Natural killer cell (primary cell): ENCODE data around the gene GALNTL6. TPM values are rescaled to one million over a fixed set of nuclear protein-coding genes. Genes with fewer than 3 reads are reported as not detected.

ENCODE experiments used
- ATAC-seq, 3 donors: fragments of 150-1000 bp in 2 of 3; fragments of 200-7000 bp in 1 of 3; cut with Tn5 transposase; 1 replicate in 1 of 3; 2 replicates in 2 of 3; pipeline ENCODE4 v1.10.0; 2021; ENCODE audit warnings: mild to moderate bottlenecking in 2 of 3, moderate library complexity in 2 of 3
- DNase-seq, 2 donors: peaks; one replicate each; pipeline versions ENCODE4 v3.0.0 to v3.0.0-alpha.2; 2013 to 2021; ENCODE audit warnings: mixed read lengths in 1 of 2
- H3K27ac ChIP-seq: one replicate; pipeline ENCODE4 v1.5.1; 2013; ENCODE audit warnings: mild to moderate bottlenecking, low read length
- H3K27me3 ChIP-seq: one replicate; pipeline ENCODE4 v1.6.1; 2013; ENCODE audit warnings: low read length; ENCODE audit not compliant: control insufficient read depth, insufficient read depth
- H3K36me3 ChIP-seq: one replicate; pipeline ENCODE4 v1.6.1; 2013; ENCODE audit warnings: low read length; ENCODE audit not compliant: control insufficient read depth, insufficient read depth
- H3K4me1 ChIP-seq: one replicate; pipeline ENCODE4 v1.6.1; 2013; ENCODE audit warnings: low read length; ENCODE audit not compliant: control insufficient read depth, insufficient read depth
- H3K4me3 ChIP-seq: one replicate; pipeline ENCODE4 v1.5.1; 2013; ENCODE audit warnings: low read length
- H3K9me3 ChIP-seq: one replicate; pipeline ENCODE4 v1.6.1; 2013; ENCODE audit warnings: low read length; ENCODE audit not compliant: control insufficient read depth, insufficient read depth
- H3K27ac Mint-ChIP-seq, 2 donors: one replicate each; pipeline ENCODE4 v1.8.0; 2022; ENCODE audit warnings: mild to moderate bottlenecking in 2 of 2, mixed read lengths in 2 of 2, moderate library complexity in 1 of 2
- H3K27me3 Mint-ChIP-seq, 2 donors: one replicate each; pipeline ENCODE4 v1.8.0; 2022; ENCODE audit warnings: low read depth in 2 of 2, mixed read lengths in 2 of 2
- H3K36me3 Mint-ChIP-seq: one replicate; pipeline ENCODE4 v1.8.0; 2022; ENCODE audit warnings: mixed read lengths
- H3K4me1 Mint-ChIP-seq, 2 donors: one replicate each; pipeline ENCODE4 v1.8.0; 2022; ENCODE audit warnings: mixed read lengths in 2 of 2
- H3K4me3 Mint-ChIP-seq: one replicate; pipeline ENCODE4 v1.8.0; 2022; ENCODE audit warnings: mild to moderate bottlenecking, moderate library complexity, mixed read lengths
- H3K9me3 Mint-ChIP-seq, 2 donors: one replicate each; pipeline ENCODE4 v1.8.0; 2022; ENCODE audit warnings: mixed read lengths in 2 of 2
- CTCF ChIP-seq: fragments of 200-600 bp; IDR thresholded peaks from one replicate; pipeline ENCODE4 v1.8.0; 2022; ENCODE audit warnings: antibody characterized with exemption
- WGBS: methylation state at CpG from one replicate; pipeline ENCODE4 v1.1.7; 2013; ENCODE audit warnings: missing lambda C conversion rate; ENCODE audit not compliant: insufficient coverage; 5-methylcytosine and 5-hydroxymethylcytosine counted together
- intact Hi-C: fragments of 100-400 bp; cut with micrococcal nuclease; formaldehyde crosslinking; loops from one replicate; pipeline ENCODE4 v1.14.2; 2022
- total RNA-seq, 4 donors: library from RNA; stranded (reverse); fragments of 120-200 nt in 1 of 4; gene quantifications; one replicate each; pipeline versions ENCODE4 v1.2.3 to v1.2.4, GENCODE V29; 2013 to 2022

GALNTL6 gene
- total RNA-seq, 3 donors from 2014 or later (not counting 1 experiment from before 2014, with no cell fraction given): not detected

- ATAC-seq: no peak
Observed at GRCh38 chr4:172836661-172837060, 1023.5 kb downstream of the GALNTL6 start.

DNA sequence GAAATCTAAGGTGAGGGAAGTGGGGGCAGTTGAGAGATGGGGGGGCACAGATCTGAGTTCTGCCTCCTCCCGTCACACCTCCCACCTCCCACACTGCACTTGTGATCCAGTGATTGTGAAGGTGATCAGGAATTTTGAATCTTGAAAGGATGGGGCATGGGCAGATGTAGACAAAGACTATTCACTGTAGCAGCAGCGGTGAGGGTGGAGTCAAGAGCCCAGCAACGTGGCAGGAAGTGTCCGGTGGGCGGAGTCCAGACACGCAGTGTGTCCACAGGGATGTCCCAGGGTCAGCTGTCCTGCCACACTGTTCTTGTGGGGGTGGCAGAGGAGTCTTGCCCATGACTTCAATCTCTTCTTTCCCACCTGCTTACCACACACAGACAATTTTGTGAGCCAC, 1024.9 kb downstream of the GALNTL6 start:
- ATAC-seq: no peak
- no peak overlapping the region for H3K27ac ChIP-seq
- H3K36me3 Mint-ChIP-seq: no peaks in the 10 kb centered on the region
- H3K27me3 Mint-ChIP-seq: no peaks in the 10 kb centered on the region
- H3K4me1 ChIP-seq: no peaks in the 10 kb centered on the region
- no peaks in the 10 kb centered on the region for H3K9me3 Mint-ChIP-seq
- H3K4me3 ChIP-seq: no peak overlapping the region
- H3K36me3 ChIP-seq: no peaks in the 10 kb centered on the region
- DNase-seq: no peak
- no peak overlapping the region for H3K4me3 Mint-ChIP-seq
- no peaks in the 10 kb centered on the region for H3K9me3 ChIP-seq
- H3K27ac Mint-ChIP-seq: no peak overlapping the region
- H3K27me3 ChIP-seq: no peaks in the 10 kb centered on the region
- WGBS: 82% methylated on average over 5 of the region's 6 CpGs
- intact Hi-C loops: no loop called here
- no peak for TF ChIP-seq CTCF
- H3K4me1 Mint-ChIP-seq: no peaks in the 10 kb centered on the region

More at GRCh38 chr4:172836661-172837060, 1023.5 kb downstream of the GALNTL6 start:
- no peaks in the 10 kb centered on the region for H3K27me3 Mint-ChIP-seq
- no peaks in the 10 kb centered on the region for H3K36me3 Mint-ChIP-seq
- intact Hi-C loops: no loop called here
- Histone ChIP-seq H3K4me1 (no peaks in the 10 kb centered on the region), H3K27me3 (no peaks in the 10 kb centered on the region), H3K9me3 (no peaks in the 10 kb centered on the region), H3K27ac (no peak overlapping the region), H3K36me3 (no peaks in the 10 kb centered on the region), H3K4me3 (no peak overlapping the region)
- H3K4me1 Mint-ChIP-seq: no peaks in the 10 kb centered on the region
- 86% methylated on average over 3 of the region's 3 CpGs for WGBS
- no peak overlapping the region for H3K27ac Mint-ChIP-seq
- no peaks in the 10 kb centered on the region for H3K9me3 Mint-ChIP-seq
- no peak overlapping the region for H3K4me3 Mint-ChIP-seq
- no peak for TF ChIP-seq CTCF
- no peak for DNase-seq

DNA sequence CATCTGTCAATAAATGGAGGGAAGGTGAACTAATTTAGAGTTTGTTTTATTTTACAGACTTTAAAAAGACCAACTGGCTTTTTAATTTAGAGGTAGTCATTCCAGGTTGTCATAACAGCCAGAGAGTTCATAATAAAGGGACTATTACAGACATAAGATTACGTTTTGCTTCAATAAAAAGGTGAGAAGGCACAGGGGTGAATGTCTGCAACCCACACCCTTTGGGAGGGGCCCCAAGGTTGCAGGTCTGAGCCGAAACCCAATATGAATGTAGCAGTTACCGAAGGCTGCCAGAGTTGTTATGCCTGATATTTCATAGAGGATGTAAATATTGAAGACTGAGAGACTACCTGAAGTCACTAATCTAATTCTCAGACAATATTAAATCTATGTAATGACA, 1025.7 kb downstream of the GALNTL6 start:
- Mint-ChIP-seq H3K9me3 (no peaks in the 10 kb centered on the region), H3K4me3 (no peak overlapping the region), H3K27me3 (no peaks in the 10 kb centered on the region), H3K27ac (no peak overlapping the region), H3K36me3 (no peaks in the 10 kb centered on the region), H3K4me1 (no peaks in the 10 kb centered on the region)
- WGBS: 80% methylated on average over 2 of the region's 3 CpGs
- H3K36me3 ChIP-seq: no peaks in the 10 kb centered on the region
- intact Hi-C loops: no loop called here
- no peaks in the 10 kb centered on the region for H3K9me3 ChIP-seq
- DNase-seq: no peak
- ATAC-seq: no peak
- no peak for TF ChIP-seq CTCF
- H3K4me3 ChIP-seq: no peak overlapping the region
- no peaks in the 10 kb centered on the region for H3K4me1 ChIP-seq
- no peaks in the 10 kb centered on the region for H3K27me3 ChIP-seq
- H3K27ac ChIP-seq: no peak overlapping the region

- WGBS: 95% methylated on average over 4 of the region's 4 CpGs
- Mint-ChIP-seq H3K27ac (no peak overlapping the region), H3K27me3 (no peaks in the 10 kb centered on the region), H3K4me3 (no peak overlapping the region), H3K9me3 (no peaks in the 10 kb centered on the region), H3K4me1 (no peaks in the 10 kb centered on the region), H3K36me3 (no peaks in the 10 kb centered on the region)
- intact Hi-C loops: no loop called here
- H3K4me3 ChIP-seq: no peak overlapping the region
- no peaks in the 10 kb centered on the region for H3K27me3 ChIP-seq
- no peaks in the 10 kb centered on the region for H3K9me3 ChIP-seq
- no peaks in the 10 kb centered on the region for H3K4me1 ChIP-seq
- ATAC-seq (no peak), DNase-seq (no peak)
- H3K27ac ChIP-seq: no peak overlapping the region
- no peak for TF ChIP-seq CTCF
- no peaks in the 10 kb centered on the region for H3K36me3 ChIP-seq
Observed at GRCh38 chr4:172842779-172843178, 1029.6 kb downstream of the GALNTL6 start.
